Measurements from ENCODE around the gene ABCD1.
"Not testable (repeated sequence)": the region's sequence is repeated elsewhere in the genome, so short reads cannot be mapped to it uniquely, and the experiment has no call there.

Gene ABCD1

GRCh38 chrX:153740631-153741222, 16.1 kb downstream of the ABCD1 start:
- Histone ChIP-seq H3K9ac (no peak overlapping the region), H3K4me2 (peak overlapping the region; percentile 73), H4K20me1 (peaks cover 30% of the 10 kb centered on the region), H3K27ac (no peak overlapping the region), H3K4me1 (peaks cover 90% of the 10 kb centered on the region), H3K36me3 (peaks cover 25% of the 10 kb centered on the region), H3K9me3 (no peaks in the 10 kb centered on the region; the same call in 1 of the 2 replicates), H3K27me3 (peaks cover 22% of the 10 kb centered on the region), H3K4me3 (no peak overlapping the region)
- no peak for TF ChIP-seq Cebpa-rat (IDR thresholded peaks at IDR 0.05)

- H4K20me1 ChIP-seq: peaks cover 26% of the 10 kb centered on the region
- H3K4me3 ChIP-seq: no peak overlapping the region
- H3K27ac ChIP-seq: no peak overlapping the region
- no peaks in the 10 kb centered on the region; the same call in 1 of the 2 replicates for H3K9me3 ChIP-seq
- H3K9ac ChIP-seq: no peak overlapping the region
- H3K27me3 ChIP-seq: peaks cover 22% of the 10 kb centered on the region
- no peak for TF ChIP-seq Cebpa-rat (IDR thresholded peaks at IDR 0.05)
- peaks cover 22% of the 10 kb centered on the region for H3K36me3 ChIP-seq
- peak overlapping the region; percentile 73 for H3K4me2 ChIP-seq
- H3K4me1 ChIP-seq: peaks cover 84% of the 10 kb centered on the region
Observed at GRCh38 chrX:153741446-153741845, 16.8 kb downstream of the ABCD1 start.

GRCh38 chrX:153742111-153742510, 17.5 kb downstream of the ABCD1 start:
- H3K4me1 ChIP-seq: peaks cover 77% of the 10 kb centered on the region
- not testable (repeated sequence) for H3K9me3 ChIP-seq, H3K27ac ChIP-seq, H3K9ac ChIP-seq, H3K4me3 ChIP-seq
- H3K36me3 ChIP-seq: peaks cover 16% of the 10 kb centered on the region
- peaks cover 19% of the 10 kb centered on the region; the same call in 1 of the 2 replicates for H4K20me1 ChIP-seq
- H3K27me3 ChIP-seq: peaks cover 22% of the 10 kb centered on the region
- H3K4me2 ChIP-seq: peak overlapping the region; percentile 73

GRCh38 chrX:153742796-153743467, 18.3 kb downstream of the ABCD1 start:
- peak overlapping the region; percentile 73 for H3K4me2 ChIP-seq
- not testable (repeated sequence) for H3K4me3 ChIP-seq, H3K9me3 ChIP-seq, H3K9ac ChIP-seq
- H3K4me1 ChIP-seq: peaks cover 71% of the 10 kb centered on the region
- peak overlapping the region; percentile 22; the same call in 1 of the 2 replicates for H3K27ac ChIP-seq
- peaks cover 11% of the 10 kb centered on the region for H3K36me3 ChIP-seq
- H4K20me1 ChIP-seq: peaks cover 16% of the 10 kb centered on the region; the same call in 1 of the 2 replicates
- H3K27me3 ChIP-seq: peaks cover 22% of the 10 kb centered on the region

GRCh38 chrX:153743468-153744209, 19.0 kb downstream of the ABCD1 start:
- H3K36me3 ChIP-seq, H3K9ac ChIP-seq, H3K9me3 ChIP-seq: not testable (repeated sequence)
- Histone ChIP-seq H3K4me2 (peak overlapping the region; percentile 73), H3K27me3 (peaks cover 21% of the 10 kb centered on the region), H3K27ac (peak overlapping the region; percentile 22; the same call in 1 of the 2 replicates), H4K20me1 (peaks cover 11% of the 10 kb centered on the region; the same call in 1 of the 2 replicates), H3K4me3 (peak overlapping the region; percentile 22; the same call in 1 of the 2 replicates), H3K4me1 (peaks cover 66% of the 10 kb centered on the region)

GRCh38 chrX:153744210-153745066, 19.8 kb downstream of the ABCD1 start:
- H3K9me3 ChIP-seq: no peaks in the 10 kb centered on the region; the same call in 1 of the 2 replicates
- peak overlapping the region; percentile 73 for H3K4me2 ChIP-seq
- peaks cover 20% of the 10 kb centered on the region for H3K27me3 ChIP-seq
- H3K4me1 ChIP-seq: peaks cover 58% of the 10 kb centered on the region
- H3K9ac ChIP-seq: no peak overlapping the region
- no peak for TF ChIP-seq Cebpa-rat (IDR thresholded peaks at IDR 0.05)
- peaks cover 11% of the 10 kb centered on the region; the same call in 1 of the 2 replicates for H4K20me1 ChIP-seq
- H3K4me3 ChIP-seq: peak overlapping the region; percentile 22; the same call in 1 of the 2 replicates
- H3K36me3 ChIP-seq: peaks cover 2% of the 10 kb centered on the region; the same call in 1 of the 2 replicates
- H3K27ac ChIP-seq: 0 out of 2 replicates have a peak overlapping the region, but pooled peaks have one; percentile 4

GRCh38 chrX:153745067-153745433, 20.4 kb downstream of the ABCD1 start:
- not testable (repeated sequence) for H3K36me3 ChIP-seq, H3K9me3 ChIP-seq, H3K4me3 ChIP-seq, H3K9ac ChIP-seq, H4K20me1 ChIP-seq, H3K27ac ChIP-seq
- Histone ChIP-seq H3K4me1 (peaks cover 58% of the 10 kb centered on the region), H3K27me3 (peaks cover 22% of the 10 kb centered on the region), H3K4me2 (peak overlapping the region; percentile 73)

- TF ChIP-seq Cebpa-rat (IDR thresholded peaks at IDR 0.05): no peak
- no peak overlapping the region for H3K27ac ChIP-seq
- peaks cover 50% of the 10 kb centered on the region for H3K4me1 ChIP-seq
- H3K36me3 ChIP-seq: no peaks in the 10 kb centered on the region
- H4K20me1 ChIP-seq: no peaks in the 10 kb centered on the region; the same call in 1 of the 2 replicates
- peaks cover 30% of the 10 kb centered on the region for H3K27me3 ChIP-seq
- H3K4me3 ChIP-seq: no peak overlapping the region
- H3K4me2 ChIP-seq: no peak overlapping the region
- no peaks in the 10 kb centered on the region for H3K9me3 ChIP-seq
- no peak overlapping the region for H3K9ac ChIP-seq
Observed at GRCh38 chrX:153746359-153746758, 21.7 kb downstream of the ABCD1 start.

GRCh38 chrX:153746991-153747390, 22.3 kb downstream of the ABCD1 start:
- not testable (repeated sequence) for H3K36me3 ChIP-seq, H3K9me3 ChIP-seq, H3K4me2 ChIP-seq, H3K9ac ChIP-seq, H3K4me3 ChIP-seq, H3K27ac ChIP-seq, H4K20me1 ChIP-seq
- Histone ChIP-seq H3K27me3 (peaks cover 30% of the 10 kb centered on the region), H3K4me1 (peaks cover 43% of the 10 kb centered on the region)

GRCh38 chrX:153749017-153749416, 24.4 kb downstream of the ABCD1 start:
- H4K20me1 ChIP-seq, H3K4me2 ChIP-seq, H3K9me3 ChIP-seq, H3K9ac ChIP-seq, H3K36me3 ChIP-seq, H3K4me3 ChIP-seq, H3K27ac ChIP-seq: not testable (repeated sequence)
- Histone ChIP-seq H3K27me3 (peaks cover 37% of the 10 kb centered on the region), H3K4me1 (peaks cover 25% of the 10 kb centered on the region)

All from BLaER1 (cell line).